GM21786 (cell line): Measurements from ENCODE around the gene CUX1.

ENCODE experiments used
- ATAC-seq: cut with Tn5 transposase; IDR thresholded peaks from one replicate; pipeline ENCODE4 v1.9.1; 2021; ENCODE audit not compliant: unreplicated experiment

The CUX1 gene

DNA sequence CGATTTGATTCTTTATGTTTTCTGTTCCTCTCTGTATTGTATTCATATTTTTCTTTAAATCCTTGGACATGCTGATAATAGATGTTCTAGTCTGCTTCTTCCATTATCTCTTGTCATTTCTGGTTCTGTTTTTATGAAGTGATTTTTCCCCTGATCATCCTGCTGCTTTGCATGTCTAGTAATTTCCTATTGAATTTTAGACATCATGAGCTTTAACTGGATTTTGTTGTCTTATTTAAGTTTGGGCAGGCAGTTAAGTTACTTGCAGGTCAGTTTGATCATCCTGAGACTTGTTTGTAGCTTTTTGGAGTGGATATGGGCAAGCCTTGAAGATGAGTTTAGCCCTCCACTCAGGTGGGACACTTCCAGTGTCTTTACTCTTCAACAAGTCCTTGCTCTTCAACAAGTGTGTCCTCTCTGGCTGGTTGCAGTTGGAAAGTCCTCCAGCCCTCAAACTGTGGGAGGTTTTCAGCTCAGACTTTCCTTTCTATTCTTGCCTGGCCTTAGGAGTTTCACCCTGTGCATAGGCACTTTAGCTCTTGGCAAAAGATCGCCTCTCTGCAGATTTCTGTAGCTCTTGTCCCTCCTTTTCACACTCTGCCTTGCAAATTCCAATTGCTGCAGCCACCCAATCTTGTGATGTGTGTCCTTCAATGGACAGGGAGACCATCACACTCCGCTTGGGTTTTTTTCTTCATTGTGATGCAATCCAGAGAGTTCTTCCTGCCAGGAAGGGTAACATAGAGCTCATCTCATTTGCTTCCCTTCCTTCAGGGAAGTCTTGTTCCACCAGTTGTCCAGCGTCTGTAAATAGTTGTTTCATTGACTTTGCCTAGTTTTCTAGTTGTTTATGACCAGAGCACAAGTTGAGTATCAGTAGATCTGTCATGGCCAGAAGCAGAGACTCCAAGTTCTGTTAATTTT, 272.0 kb downstream of the CUX1 start:
- no peak for ATAC-seq

DNA sequence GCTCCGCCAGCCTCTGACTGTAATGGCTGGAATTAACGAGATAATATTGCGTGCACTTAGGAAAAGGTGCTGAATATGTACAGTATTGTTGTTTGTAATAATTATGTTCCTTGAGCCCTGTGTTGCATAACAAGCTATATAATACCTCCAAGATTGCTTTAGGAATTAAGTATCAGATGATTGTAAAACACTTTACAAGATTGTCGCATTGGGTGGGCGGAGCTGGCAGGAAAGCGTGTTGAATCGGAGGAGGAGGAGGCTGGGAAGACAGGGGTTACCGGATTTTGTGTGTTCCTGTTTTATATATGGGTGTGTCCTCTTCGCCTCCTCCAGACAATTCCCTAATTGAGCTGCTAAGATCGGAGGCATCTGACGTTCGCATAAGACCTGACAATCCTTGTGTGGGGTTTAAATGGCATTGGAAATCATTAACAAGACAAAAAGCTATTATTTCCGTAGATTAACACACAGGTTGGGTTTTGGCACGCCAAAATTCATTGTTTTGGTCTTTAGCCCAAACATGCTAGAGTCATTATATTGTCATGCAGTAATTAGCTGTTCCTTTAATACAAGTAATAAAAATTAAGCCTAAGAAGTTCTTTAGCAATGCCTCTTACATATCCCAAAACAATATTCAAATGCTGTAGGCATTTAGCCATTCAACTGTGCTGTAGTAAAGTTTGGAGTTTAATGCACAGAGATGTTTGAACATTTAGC, 276.3 kb downstream of the CUX1 start:
- no peak for ATAC-seq

DNA sequence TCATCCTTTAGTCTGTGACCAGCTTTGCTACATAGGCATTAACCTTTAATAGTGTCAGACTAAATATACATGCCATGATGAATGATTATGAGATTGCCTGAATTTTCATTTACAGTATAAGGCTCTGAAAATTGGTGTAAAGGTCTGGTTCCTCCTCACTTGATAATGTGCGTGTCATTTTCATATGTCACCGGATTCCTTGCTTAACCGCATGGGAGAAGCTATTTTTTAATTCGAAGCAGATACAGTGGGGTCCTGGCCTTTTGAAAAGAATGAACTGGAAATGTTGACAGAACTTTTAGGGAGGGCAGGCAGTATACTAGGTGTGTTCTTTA, 276.9 kb downstream of the CUX1 start:
- no peak for ATAC-seq

DNA sequence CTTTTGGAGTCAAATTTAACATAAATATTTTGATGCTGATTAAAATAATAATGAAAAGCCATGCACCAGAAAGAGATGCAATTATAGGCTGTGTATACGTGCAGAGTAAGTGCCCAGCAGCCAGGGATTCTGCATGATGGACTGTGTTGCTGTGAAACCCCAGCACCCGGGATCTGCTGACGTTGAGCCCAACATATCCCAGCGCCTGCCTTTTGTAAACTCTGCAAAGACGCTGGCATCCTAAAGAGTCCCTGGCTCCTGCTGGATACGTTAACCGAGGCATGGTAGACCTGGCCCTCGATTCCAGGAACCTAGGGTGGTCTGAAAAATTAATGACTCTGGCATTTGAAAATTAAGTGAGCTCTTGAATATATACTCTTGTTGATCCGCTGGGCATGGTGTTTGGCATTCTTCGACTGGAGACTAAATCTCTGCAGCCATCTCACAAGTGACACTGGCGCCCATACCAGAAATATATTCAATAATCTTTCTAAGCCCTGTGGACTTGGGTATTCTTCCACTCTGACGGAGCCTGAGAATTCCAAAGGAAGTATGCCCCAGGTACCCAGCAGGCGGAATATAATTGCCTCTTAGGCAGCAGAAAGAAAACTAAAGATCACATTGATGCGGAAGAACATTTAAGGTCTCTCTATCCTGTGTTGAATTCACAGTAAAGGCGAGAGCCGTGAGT, 278.0 kb downstream of the CUX1 start:
- ATAC-seq, result no peak

DNA sequence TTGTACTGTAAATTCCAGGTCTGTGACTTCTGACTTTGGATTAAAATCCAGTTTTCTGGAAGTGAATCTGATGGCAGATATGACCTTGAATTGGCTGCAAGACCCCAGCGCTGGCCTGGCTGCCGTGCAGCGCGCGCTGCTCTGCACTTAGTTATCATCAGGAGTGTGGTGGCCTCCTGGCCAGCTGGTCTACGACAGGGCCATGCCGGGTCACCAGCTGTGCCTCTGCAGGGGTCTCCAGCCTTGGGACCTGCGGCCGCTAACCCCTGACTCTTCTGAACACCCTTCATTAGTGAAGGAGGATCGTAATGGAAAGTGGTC, 278.5 kb downstream of the CUX1 start:
- ATAC-seq, result no peak

DNA sequence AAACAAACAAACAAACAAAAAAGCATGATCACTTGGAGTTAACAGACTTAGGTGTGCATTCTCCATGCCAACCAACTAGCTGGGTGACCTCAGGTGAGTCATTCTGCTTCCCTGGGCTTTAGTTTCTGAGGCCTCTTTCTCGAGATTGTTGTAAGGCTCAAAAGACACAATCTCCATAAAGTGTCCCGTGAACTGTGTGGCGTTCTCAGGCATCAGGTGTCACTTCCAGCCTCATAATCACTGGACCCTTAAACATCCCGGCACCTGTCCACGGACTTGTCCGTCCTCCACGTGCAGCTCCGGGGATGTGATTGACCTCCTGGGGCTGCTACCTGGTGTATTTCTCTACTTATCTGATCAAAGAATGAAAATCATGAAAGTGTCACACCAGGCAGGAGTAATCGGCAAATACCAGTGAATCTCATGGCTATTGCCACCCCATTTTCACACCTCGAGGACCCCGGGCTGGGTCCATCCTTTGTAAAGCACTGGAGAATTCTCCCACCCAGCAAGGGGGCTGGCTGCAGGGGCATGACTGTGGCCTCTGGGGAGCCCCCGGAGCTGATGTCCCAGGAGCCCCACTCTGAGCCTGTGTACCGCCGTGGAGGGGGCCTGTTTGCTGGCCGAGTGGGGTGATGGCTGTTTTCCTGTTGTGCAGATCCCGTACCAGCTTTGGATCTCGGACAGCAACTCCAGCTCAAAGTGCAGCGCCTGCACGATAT, 279.4 kb downstream of the CUX1 start:
- ATAC-seq, result no peak

DNA sequence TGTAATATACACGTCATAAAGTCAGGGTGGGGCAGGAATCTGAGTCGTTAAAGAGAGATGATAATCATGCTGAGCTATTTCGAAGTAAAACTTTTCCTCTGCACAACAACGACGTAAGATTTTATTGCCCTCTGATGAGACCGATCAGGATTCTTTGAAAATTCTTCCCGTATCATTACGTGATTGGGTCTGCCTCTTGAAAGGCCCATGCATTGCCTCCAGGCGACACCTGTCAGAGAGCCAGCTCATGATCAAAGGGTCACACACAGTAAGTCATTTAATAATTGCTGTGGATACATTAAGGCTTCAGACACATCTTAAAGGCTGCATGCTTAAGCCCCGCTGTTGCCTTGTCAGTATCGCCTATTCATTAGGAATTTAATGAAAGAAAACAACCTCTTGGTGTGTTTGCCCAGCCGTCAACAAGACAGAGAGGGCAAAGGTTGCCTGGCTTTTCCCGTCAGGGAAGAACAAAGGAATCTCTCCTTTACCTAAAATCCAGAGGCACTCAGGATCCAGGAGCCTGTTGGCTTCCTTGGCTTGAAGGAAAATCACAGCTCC, 280.3 kb downstream of the CUX1 start:
- no peak for ATAC-seq

DNA sequence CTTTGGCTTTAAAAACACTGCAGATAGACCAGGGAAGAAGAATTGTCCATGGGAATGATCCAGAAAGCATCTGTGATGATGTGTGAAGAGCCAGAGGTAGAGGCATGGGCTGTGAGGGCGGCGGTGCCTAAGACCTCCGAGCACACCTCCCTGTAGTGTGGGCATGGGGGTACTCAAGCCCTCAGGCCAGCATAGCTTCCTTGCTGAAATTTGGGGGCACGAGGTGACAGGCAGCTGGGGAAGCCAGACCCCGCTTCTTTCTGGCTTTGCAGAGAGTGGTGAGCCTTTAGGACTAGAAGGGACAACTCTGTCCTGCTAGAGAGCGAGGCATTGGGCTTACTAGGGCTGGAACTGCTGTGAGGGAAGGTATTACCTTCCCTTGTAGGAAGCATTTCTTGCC, 281.6 kb downstream of the CUX1 start:
- ATAC-seq, result no peak

DNA sequence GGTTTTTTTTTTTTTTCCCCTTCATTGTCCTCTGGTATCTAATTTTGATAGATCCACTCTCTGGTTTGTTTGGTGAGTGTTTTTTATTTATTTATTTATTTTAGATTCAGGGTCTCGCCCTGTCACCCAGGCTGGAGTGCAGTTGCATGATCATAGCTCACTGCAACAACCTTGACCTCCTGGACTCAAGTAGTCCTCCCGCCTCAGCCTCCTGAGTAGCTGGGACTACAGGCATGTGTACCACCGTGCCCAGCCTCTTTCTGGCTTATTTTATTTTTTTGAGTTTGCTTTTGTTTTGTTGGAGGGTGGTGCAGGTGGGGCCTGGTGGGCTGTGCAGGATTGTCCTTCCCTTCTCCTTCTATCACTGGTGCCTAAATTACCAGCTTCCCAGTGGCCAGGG, 282.0 kb downstream of the CUX1 start:
- no peak for ATAC-seq

DNA sequence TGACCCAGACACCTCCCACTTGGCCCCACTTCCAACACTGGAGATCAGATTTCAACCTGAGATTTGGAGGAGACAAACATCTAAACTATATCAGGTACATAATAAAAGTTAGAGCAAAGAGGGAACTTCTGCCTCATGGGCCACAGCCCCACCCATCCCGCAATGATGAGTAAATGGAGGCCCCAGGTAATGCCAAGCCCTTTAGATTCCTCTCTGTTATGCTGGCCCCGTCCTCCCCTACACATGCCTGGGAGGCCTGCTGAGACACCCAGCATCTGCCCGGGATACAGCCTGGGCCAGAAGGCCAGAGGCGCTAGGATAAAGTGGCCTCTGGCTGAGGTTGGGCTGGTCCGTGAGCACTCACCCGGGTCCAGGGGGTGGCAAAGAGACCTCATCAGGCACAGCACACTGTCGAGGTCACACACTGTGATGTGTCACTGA, 283.7 kb downstream of the CUX1 start:
- no peak for ATAC-seq

DNA sequence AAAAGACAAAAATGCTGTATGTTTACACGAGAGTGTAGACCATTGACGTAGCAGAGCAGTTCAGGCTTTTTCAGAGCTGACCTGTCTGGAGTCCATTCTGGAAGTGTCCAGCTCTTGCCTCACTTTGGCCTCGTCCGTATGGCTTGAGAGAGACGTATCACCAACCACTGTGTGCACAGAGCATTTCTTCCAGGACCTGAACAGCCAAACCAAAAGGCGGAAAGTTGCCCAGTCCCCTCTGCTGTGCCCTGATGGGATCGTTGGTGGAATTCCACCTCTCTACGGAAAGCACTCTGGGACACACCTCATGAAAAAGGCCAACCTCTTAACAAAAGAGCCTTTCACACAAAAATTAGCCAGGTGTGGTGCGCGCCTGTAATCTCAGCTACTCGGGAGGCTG, 284.5 kb downstream of the CUX1 start:
- no peak for ATAC-seq

DNA sequence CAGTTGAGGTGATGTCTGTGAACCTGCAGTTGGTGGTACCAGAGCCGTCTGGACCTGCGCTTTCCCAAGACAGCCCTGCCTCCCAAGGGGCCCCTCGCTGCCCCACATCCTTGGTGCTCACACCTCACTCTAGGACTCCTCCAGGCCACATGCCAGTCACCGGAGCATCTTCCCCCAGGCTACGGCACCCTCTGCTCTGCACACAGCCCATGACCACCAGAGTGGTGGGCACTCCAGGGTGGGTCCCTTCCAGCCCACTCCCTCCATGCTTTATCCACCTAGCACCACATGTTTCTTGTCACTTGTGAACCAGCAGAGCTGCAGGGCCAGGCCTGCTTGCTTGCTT, 285.6 kb downstream of the CUX1 start:
- no peak for ATAC-seq

DNA sequence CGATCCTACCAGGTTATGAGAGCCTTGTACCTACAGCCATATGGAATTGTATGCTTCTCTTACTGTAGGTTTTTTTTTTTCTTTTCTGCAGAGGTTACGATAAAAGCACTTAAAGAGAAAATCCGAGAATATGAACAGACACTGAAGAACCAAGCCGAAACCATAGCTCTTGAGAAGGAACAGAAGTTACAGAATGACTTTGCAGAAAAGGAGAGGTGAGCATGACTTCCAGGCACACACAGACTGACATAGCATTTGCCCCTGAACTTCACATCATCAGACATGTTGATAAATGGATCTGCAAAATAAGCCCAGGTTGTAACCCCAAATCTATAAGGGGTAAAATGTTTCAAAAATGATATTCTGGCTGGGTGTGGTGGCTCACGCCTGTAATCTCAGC, 286.8 kb downstream of the CUX1 start:
- no peak for ATAC-seq

DNA sequence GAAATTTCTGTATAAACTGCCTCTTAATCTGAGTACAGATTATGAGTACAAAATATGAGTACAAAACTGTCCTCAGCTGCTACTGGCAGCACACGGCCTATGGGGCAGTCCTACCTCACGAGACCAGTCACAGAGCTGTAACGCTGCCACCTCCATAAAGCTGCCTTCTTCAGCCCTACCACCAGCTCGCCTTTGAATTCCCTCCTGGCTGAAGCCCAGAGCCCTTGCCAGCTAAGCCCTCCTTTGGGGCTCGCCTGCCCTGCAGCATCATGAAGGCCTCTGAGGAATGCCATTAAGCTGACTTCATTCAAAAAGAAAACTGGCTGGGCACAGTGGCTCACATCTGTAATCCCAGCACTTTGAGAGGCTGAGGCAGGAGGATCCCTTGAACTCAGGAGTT, 289.2 kb downstream of the CUX1 start:
- no peak for ATAC-seq

DNA sequence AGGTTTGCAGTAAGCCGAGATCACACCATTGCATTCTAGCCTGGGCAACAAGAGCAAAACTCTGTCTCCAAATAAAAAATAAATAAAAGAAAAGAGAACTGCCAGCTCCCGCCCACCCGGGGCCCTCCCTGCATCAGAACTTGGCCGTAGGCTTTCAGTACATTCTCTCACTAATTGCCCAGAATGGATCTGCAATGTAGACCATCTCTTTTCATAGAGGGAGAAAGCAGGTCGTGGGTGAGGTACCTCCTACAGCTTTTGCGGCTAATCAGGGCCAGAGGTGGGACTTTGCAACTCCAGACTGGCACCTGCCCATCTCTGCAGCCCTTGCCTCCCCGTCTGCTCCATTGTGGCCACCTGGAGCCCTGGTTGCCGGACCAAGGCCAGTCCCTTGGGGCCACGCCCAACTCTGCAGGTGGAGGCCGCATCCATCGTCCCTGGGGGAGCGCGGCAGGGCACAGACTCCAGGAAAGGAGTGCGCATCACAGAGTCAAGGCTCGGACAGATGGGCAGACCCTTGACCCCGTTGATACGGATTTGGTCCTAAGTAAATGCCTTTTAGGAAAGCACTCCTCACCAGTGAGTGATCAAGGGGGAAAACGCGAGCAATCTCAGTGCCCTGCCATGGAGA, 290.2 kb downstream of the CUX1 start:
- ATAC-seq, result no peak

DNA sequence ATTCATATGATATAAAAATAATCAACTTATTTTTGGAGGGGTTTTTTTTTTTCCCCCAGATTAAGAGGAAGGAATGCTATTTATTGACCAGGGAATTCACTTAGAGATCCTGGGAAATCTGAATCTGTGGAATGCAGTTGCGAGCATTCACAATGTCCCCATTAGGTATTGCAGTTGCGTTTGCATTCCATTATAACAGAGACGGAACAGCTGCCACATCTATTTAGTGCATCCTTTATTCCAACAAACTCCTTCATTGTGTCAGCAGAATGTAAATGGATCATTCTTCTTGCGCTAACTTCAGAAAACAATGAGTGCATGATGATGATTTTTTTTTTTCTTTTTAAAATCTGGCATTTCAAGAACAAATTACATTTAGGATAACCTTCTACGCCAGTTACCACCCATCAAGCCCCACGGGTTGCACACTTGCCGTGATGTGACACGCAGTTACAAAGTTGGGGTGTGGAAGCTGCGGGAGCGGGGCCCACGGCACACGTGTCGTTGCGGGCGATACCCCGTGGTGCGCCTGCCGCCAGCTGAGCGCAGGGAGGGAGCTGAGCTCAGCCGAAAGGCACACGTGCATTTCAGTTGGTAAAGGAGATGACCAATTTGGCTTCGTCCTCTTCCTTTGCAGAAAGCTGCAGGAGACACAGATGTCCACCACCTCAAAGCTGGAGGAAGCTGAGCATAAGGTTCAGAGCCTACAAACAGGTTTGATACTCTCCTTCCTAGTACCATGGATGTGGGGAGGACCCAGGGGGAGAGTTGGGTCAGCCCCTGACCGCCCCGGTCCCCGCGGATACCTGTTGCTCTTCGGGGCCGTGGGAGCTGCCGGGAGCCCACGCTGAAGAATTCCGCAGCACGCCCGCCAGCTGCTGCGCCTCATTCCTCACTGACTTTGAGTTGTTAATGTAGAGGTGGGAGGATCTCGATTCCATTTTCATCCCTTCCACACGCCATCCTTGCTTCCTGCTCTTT, 293.9 kb downstream of the CUX1 start:
- no peak for ATAC-seq

DNA sequence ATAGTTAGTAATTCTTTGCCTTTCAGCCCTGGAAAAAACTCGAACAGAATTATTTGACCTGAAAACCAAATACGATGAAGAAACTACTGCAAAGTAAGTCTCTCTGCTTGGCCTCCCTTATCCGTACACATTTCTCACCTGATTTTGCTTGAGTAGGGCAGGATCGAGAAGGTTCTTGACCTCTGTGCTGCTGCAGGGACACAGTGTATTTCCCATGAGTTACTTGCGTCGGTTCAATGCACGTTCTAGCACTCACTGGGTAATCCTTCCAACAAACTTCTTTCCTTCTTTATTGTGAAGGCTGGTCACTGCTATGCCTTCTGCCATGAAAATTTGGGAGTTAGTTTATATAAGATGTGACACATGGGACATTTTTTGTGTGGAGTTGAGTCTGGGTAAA, 297.8 kb downstream of the CUX1 start:
- no peak for ATAC-seq

DNA sequence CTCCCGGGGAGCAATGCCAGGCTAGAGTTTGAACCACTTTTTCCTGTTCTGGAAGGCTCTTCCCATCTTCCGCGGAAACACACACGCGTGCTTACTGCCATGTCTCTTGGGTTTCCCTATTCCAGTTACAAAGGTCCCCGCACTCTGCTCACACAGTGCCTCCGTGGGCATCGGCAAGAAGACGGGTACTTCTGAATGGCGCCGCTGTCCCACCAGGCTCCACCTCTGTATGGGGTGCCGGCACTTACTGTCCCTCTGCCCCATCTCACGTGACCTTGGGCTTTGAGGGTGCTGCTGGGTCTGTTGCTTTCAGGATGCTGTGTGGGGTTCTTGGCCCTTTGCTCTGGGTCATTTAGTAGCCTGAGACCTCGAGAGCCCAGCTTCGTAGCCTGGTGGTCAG, 298.5 kb downstream of the CUX1 start:
- no peak for ATAC-seq

DNA sequence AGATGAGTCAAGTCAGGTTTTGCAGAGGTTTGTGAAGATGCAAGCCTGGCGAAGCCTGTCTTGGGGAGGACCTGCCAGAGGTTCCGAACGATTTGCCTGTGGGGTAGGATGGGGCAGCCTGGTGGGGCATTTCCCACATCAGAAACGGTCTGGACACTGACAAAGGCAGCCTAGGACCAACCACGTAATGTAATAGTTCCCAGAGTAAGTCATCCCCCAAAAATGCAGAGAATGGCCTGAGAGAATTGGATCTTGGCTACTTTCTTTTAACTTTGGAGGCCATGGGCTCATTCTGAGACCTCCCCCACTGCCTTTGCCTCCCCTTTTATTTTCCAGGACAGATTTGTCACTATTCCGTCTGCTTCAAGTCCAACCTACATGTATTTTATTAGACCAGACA, 300.3 kb downstream of the CUX1 start:
- no peak for ATAC-seq

DNA sequence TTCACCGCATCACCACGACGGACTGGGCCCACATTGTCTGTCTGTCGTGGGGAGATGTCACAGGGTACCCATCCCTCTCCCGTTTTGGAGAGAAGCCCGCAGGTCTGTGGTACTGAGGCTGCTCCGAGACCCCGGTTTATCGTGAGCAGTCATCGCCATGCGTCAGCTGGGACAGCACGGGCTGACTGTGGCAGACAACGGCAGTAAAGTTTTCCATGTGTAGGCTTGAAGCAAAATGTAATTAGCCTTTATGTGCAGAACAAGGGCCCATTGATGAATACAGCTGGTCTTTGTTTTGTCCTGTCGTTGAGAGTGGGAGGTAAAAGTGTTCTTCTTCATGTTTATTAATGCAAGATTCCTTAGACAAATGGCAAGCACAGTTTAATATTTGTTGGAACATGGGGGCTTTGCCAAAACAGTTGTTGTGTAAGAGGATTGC, 301.8 kb downstream of the CUX1 start:
- ATAC-seq, result no peak
